K562 (cell line): ENCODE results near the gene ACAT2. TPM values are rescaled to one million over a fixed set of nuclear protein-coding genes. Genes with fewer than 3 reads are reported as not detected.

ENCODE experiments used
- EWSR1 ChIP-seq: fragments of 450-650 bp; IDR thresholded peaks from 2 replicates; pipeline ENCODE4 v1.6.1; 2018; ENCODE audit warnings: borderline replicate concordance, mild to moderate bottlenecking, low read depth, moderate library complexity; ENCODE audit not compliant: partially characterized antibody
- RNF2 ChIP-seq: sonication (generic); IDR thresholded peaks from 2 replicates; pipeline ENCODE4 v1.6.1; 2016
- ZNF175 ChIP-seq: fragments of 200-800 bp; sonication (Bioruptor generic); IDR thresholded peaks from 2 replicates; pipeline ENCODE4 v1.6.1; 2016; ENCODE audit warnings: low read depth, mild to moderate bottlenecking, missing genetic modification characterization, missing compliant biosample characterization
- ZNF384 ChIP-seq: IDR thresholded peaks from 2 replicates; pipeline ENCODE4 v1.6.1; 2012; ENCODE audit warnings: low read depth, low read length, improper control_type of control experiment
- ZNF57 ChIP-seq: fragments of 450-650 bp; formaldehyde crosslinking; IDR thresholded peaks from 2 replicates; pipeline ENCODE4 v1.4.0; 2020; ENCODE audit warnings: mild to moderate bottlenecking, moderate library complexity
- ZNF79 ChIP-seq: fragments of 250-450 bp; sonication (Bioruptor Pico); IDR thresholded peaks from 2 replicates; pipeline ENCODE4 v1.4.0; 2020; ENCODE audit warnings: low read depth, mild to moderate bottlenecking, moderate library complexity
- polyA plus RNA-seq, 8 experiments: library from polyadenylated mRNA; depleted of rRNA in 4 of 8; stranded (reverse) in 5 of 8; unstranded in 3 of 8; fragments of >200 nt; fragmentation: Nextera tagmentation in 2 of 8; fragmentation: Illumina TruSeq in 1 of 8; extraction: Ambion mirVana in 2 of 8; extraction: Trizol in 1 of 8; gene quantifications; 2 replicates each; pipeline versions ENCODE4 v1.2.1 to v1.2.3, GENCODE V29; 2011 to 2014; ENCODE audit warnings: inconsistent platforms in 1 of 8, missing spikeins in 1 of 8
- total RNA-seq, 7 experiments: library from RNA; depleted of rRNA in 6 of 7; stranded (reverse); fragments of >200 nt in 6 of 7; fragmentation: Illumina TruSeq in 2 of 7; extraction: Trizol in 2 of 7; gene quantifications; 2 replicates each; pipeline versions ENCODE4 v1.2.1 to v1.2.3, GENCODE V29; 2011 to 2021; ENCODE audit warnings: low replicate concordance in 1 of 7
- TF ChIP-seq, protein P1 (sequence below), 2 experiments: fragments of 450-650 bp in 1 of 2; sonication (generic) in 1 of 2; formaldehyde crosslinking in 1 of 2; IDR thresholded peaks; 2 replicates each; pipeline versions ENCODE4 v1.7.1 to v1.9.0; 2016 to 2022; ENCODE audit warnings: inconsistent platforms in 1 of 2, mild to moderate bottlenecking in 1 of 2, missing genetic modification reagents in 1 of 2
- TF ChIP-seq, protein P2 (sequence below): fragments of 250-450 bp; sonication (Bioruptor Pico); IDR thresholded peaks from 2 replicates; pipeline ENCODE4 v1.5.0; 2021; ENCODE audit warnings: mild to moderate bottlenecking, moderate library complexity
- TF ChIP-seq, protein P3 (sequence below), 2 experiments: fragments of 250-450 bp in 1 of 2; fragments of 450-650 bp in 1 of 2; sonication (Bioruptor Pico) in 1 of 2; IDR thresholded peaks; 2 replicates each; pipeline versions ENCODE4 v1.6.1 to v1.8.0; 2016 to 2021; ENCODE audit warnings: mild to moderate bottlenecking in 2 of 2, moderate library complexity in 2 of 2, missing compliant biosample characterization in 1 of 2, missing genetic modification characterization in 1 of 2
- TF ChIP-seq, protein P4 (sequence below): sonication (generic); formaldehyde crosslinking; IDR thresholded peaks from 2 replicates; pipeline ENCODE4 v1.8.0; 2023; ENCODE audit warnings: mild to moderate bottlenecking, missing genetic modification reagents

The ACAT2 gene
- total and polyA plus RNA-seq, 9 of the 15 experiments (the other 6 are each of a cell fraction or from before 2014, with no cell fraction given) = 63.0 to 309 (median 144) TPM

DNA sequence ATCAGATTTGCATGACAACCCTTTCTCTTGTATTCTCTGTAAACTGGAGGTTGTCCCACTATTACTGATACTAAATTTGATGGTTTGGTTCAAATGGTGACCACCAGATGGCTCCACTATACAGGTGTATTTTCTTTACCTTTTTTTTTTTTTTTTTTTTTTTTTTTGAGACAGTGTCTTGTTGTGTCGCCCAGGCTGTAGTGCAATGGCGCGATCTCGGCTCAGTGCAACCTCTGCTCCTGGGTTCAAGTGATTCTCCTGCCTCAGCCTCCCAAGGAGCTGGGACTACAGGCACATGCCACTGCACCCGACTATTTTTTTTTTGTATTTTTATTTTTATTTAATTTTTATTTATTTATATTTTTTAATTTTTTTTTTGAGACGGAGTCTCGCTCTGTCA, 41.1 kb upstream of the ACAT2 start (continued):
- TF ChIP-seq, protein P1, sequence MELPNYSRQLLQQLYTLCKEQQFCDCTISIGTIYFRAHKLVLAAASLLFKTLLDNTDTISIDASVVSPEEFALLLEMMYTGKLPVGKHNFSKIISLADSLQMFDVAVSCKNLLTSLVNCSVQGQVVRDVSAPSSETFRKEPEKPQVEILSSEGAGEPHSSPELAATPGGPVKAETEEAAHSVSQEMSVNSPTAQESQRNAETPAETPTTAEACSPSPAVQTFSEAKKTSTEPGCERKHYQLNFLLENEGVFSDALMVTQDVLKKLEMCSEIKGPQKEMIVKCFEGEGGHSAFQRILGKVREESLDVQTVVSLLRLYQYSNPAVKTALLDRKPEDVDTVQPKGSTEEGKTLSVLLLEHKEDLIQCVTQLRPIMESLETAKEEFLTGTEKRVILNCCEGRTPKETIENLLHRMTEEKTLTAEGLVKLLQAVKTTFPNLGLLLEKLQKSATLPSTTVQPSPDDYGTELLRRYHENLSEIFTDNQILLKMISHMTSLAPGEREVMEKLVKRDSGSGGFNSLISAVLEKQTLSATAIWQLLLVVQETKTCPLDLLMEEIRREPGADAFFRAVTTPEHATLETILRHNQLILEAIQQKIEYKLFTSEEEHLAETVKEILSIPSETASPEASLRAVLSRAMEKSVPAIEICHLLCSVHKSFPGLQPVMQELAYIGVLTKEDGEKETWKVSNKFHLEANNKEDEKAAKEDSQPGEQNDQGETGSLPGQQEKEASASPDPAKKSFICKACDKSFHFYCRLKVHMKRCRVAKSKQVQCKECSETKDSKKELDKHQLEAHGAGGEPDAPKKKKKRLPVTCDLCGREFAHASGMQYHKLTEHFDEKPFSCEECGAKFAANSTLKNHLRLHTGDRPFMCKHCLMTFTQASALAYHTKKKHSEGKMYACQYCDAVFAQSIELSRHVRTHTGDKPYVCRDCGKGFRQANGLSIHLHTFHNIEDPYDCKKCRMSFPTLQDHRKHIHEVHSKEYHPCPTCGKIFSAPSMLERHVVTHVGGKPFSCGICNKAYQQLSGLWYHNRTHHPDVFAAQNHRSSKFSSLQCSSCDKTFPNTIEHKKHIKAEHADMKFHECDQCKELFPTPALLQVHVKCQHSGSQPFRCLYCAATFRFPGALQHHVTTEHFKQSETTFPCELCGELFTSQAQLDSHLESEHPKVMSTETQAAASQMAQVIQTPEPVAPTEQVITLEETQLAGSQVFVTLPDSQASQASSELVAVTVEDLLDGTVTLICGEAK (IDR thresholded peaks at IDR 0.05) = peak; percentile 59
- TF ChIP-seq, protein P1 (CRISPR knock-in tag; IDR thresholded peaks at IDR 0.05) = no peak
- no peak for TF ChIP-seq ZNF79
- TF ChIP-seq ZNF57 = no peak
- TF ChIP-seq, protein P2, sequence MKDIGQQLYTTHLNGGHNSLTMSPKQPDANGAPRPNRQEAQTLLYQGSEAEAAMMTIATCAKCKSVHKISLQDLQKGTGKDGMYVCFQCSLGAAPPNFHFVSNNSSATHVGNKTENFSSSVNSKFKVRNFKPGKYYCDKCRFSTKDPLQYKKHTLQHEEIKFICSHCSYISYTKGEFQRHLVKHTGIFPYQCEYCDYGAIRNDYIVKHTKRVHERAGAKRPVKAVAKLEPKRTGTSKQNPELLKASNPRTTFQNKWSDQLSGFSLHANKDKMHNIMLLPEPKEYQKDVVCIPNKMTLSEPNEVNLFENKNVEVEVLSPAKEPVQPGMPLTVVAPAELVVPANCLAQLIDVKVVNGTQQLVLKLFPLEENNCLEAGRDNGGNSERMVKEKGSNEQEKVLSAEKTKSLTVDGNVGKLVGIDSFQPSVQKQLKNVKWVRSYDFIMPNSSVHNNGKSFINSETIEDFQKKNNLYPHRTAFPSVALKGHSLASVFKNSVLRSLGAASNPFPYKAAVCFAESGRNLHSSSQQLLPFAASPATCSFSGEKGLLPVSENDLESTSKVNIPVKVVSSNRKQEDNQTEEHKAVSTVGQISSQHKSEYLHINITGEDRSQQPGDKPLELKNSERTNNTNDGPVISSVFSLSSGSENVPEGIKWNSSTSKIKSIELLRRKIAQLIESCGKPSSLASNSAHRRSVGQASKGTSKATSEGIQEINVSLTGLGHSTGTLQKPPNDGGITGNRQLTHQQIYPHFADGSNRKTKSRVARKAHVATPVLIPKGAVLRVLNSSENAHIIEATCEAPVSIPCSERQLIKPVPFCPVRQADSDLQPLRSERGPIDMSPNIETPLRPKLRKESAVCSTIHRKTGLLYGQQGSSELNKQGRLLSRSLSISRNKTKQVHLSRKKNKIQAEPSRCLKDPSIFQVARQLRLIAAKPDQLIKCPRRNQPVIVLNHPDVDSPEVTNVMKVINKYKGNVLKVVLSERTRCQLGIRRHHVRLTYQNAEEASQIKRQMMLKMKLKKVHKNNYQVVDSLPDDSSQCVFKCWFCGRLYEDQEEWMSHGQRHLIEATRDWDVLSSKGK (CRISPR knock-in tag) = no peak
- no peak for TF ChIP-seq ZNF175
- no peak for TF ChIP-seq EWSR1
- TF ChIP-seq, protein P3, sequence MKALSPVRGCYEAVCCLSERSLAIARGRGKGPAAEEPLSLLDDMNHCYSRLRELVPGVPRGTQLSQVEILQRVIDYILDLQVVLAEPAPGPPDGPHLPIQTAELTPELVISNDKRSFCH (CRISPR knock-in tag; IDR thresholded peaks at IDR 0.05) = no peak
- TF ChIP-seq, protein P3 (tag; IDR thresholded peaks at IDR 0.05) = no peak
- peak; percentile 99 for TF ChIP-seq ZNF384
- no peak for TF ChIP-seq RNF2
- TF ChIP-seq, protein P4, sequence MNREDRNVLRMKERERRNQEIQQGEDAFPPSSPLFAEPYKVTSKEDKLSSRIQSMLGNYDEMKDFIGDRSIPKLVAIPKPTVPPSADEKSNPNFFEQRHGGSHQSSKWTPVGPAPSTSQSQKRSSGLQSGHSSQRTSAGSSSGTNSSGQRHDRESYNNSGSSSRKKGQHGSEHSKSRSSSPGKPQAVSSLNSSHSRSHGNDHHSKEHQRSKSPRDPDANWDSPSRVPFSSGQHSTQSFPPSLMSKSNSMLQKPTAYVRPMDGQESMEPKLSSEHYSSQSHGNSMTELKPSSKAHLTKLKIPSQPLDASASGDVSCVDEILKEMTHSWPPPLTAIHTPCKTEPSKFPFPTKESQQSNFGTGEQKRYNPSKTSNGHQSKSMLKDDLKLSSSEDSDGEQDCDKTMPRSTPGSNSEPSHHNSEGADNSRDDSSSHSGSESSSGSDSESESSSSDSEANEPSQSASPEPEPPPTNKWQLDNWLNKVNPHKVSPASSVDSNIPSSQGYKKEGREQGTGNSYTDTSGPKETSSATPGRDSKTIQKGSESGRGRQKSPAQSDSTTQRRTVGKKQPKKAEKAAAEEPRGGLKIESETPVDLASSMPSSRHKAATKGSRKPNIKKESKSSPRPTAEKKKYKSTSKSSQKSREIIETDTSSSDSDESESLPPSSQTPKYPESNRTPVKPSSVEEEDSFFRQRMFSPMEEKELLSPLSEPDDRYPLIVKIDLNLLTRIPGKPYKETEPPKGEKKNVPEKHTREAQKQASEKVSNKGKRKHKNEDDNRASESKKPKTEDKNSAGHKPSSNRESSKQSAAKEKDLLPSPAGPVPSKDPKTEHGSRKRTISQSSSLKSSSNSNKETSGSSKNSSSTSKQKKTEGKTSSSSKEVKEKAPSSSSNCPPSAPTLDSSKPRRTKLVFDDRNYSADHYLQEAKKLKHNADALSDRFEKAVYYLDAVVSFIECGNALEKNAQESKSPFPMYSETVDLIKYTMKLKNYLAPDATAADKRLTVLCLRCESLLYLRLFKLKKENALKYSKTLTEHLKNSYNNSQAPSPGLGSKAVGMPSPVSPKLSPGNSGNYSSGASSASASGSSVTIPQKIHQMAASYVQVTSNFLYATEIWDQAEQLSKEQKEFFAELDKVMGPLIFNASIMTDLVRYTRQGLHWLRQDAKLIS (CRISPR knock-in tag) = no peak
